ENCODE results near the gene CYLC2.

CYLC2 gene, protein sequence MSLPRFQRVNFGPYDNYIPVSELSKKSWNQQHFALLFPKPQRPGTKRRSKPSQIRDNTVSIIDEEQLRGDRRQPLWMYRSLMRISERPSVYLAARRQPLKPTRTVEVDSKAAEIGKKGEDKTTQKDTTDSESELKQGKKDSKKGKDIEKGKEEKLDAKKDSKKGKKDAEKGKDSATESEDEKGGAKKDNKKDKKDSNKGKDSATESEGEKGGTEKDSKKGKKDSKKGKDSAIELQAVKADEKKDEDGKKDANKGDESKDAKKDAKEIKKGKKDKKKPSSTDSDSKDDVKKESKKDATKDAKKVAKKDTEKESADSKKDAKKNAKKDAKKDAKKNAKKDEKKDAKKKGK

DNA sequence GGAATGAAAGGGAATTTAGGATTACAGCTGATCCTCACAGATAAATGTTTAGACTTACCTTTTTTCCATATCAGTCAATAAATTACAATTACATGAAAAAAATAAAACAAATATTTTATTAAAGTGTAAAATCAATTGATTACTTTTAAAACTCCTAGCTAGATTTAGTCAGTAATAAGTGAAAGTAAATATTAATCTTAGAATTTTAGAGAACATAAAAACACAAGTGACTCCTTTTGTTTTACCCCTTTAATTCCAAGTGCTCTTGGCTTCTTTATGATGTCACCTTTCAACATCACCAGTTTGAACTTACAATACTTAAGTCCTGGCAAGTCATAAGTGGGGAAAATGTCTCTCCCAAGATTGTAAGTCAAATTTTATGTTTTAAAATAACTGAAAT, at the start of gene CYLC2:
Gene CYLC2, plus strand, starts transcription at position 301 of the 400 bp plus-strand sequence. Its CDS starts 48 bp downstream, at position 349.
- no peaks in the 10 kb centered on the region for H3K79me2 ChIP-seq (ENCODE audit: low read length)
- no peak for DNase-seq
- no peak within 1 kb of the TSS for H3K9ac ChIP-seq (ENCODE audit: low read length)
- H3K27ac ChIP-seq (ENCODE audit: low read length), result no peak within 1 kb of the TSS
- no peaks in the 10 kb centered on the region for H3K9me3 ChIP-seq (replicated peaks; ENCODE audit: insufficient read depth, low read length)
- no peaks in the 10 kb centered on the region for H3K27me3 ChIP-seq (replicated peaks; ENCODE audit: insufficient read depth, low read length)
- H3K4me1 ChIP-seq (ENCODE audit: low read length), result no peaks in the 10 kb centered on the region
- no peaks in the 10 kb centered on the region for H3K9me2 ChIP-seq (replicated peaks; ENCODE audit: insufficient read depth, low read length)
- no peak within 1 kb of the TSS for H3K4me3 ChIP-seq (ENCODE audit: low read length)
- H2AFZ ChIP-seq (ENCODE audit: low read length), result no peak within 1 kb of the TSS
- H3K4me2 ChIP-seq (ENCODE audit: low read depth, low read length), result no peak within 1 kb of the TSS
- H4K20me1 ChIP-seq (ENCODE audit: insufficient read depth, low read length), result no peaks in the 10 kb centered on the region
- no peak for TF ChIP-seq EZH2phosphoT487 (IDR thresholded peaks at IDR 0.05; ENCODE audit: low read length)
- no peaks in the 10 kb centered on the region for H3K36me3 ChIP-seq (replicated peaks; ENCODE audit: insufficient read depth, low read length)
- H3F3A ChIP-seq (ENCODE audit: insufficient read depth, low read length), result no peaks in the 10 kb centered on the region

DNA sequence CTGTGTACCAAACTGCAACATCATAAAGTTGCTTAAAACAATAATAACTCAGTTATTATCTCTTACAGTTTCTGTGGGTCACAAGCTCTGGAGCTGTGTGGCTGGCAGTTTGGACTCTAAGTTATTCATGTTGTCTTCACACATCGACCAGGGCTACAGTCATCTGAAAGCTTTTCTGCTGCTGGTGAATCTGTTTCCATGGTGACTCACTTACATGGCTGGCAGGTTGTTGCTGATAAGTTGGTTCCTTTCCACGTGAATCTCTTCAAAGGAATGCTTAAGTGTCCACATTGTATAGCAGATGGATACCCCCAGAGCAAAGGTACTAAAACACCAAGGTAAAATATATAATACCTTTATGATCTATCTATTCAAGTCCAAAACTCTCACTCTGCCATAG, 44.8 kb upstream of the CYLC2 start:
- Histone ChIP-seq H3K27me3 (replicated peaks; ENCODE audit: insufficient read depth, low read length) (no peaks in the 10 kb centered on the region), H3K9me3 (replicated peaks; ENCODE audit: insufficient read depth, low read length) (no peaks in the 10 kb centered on the region), H3K4me2 (ENCODE audit: low read depth, low read length) (no peak overlapping the region), H3K9ac (ENCODE audit: low read length) (no peak overlapping the region), H2AFZ (ENCODE audit: low read length) (no peak overlapping the region), H3K4me3 (ENCODE audit: low read length) (no peak overlapping the region), H3K27ac (ENCODE audit: low read length) (no peak overlapping the region), H4K20me1 (ENCODE audit: insufficient read depth, low read length) (no peaks in the 10 kb centered on the region), H3K79me2 (ENCODE audit: low read length) (no peaks in the 10 kb centered on the region), H3K9me2 (replicated peaks; ENCODE audit: insufficient read depth, low read length) (no peaks in the 10 kb centered on the region), H3K36me3 (replicated peaks; ENCODE audit: insufficient read depth, low read length) (no peaks in the 10 kb centered on the region), H3F3A (ENCODE audit: insufficient read depth, low read length) (no peaks in the 10 kb centered on the region), H3K4me1 (ENCODE audit: low read length) (no peaks in the 10 kb centered on the region)
- TF ChIP-seq EZH2 (optimal IDR thresholded peaks at IDR 0.05; ENCODE audit: low read depth, low read length) (no peak), EZH2phosphoT487 (IDR thresholded peaks at IDR 0.05; ENCODE audit: low read length) (no peak)
- TF ChIP-seq, protein P1, sequence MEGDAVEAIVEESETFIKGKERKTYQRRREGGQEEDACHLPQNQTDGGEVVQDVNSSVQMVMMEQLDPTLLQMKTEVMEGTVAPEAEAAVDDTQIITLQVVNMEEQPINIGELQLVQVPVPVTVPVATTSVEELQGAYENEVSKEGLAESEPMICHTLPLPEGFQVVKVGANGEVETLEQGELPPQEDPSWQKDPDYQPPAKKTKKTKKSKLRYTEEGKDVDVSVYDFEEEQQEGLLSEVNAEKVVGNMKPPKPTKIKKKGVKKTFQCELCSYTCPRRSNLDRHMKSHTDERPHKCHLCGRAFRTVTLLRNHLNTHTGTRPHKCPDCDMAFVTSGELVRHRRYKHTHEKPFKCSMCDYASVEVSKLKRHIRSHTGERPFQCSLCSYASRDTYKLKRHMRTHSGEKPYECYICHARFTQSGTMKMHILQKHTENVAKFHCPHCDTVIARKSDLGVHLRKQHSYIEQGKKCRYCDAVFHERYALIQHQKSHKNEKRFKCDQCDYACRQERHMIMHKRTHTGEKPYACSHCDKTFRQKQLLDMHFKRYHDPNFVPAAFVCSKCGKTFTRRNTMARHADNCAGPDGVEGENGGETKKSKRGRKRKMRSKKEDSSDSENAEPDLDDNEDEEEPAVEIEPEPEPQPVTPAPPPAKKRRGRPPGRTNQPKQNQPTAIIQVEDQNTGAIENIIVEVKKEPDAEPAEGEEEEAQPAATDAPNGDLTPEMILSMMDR (IDR thresholded peaks at IDR 0.05; ENCODE audit: low read length), result no peak
- DNase-seq, result no peak

DNA sequence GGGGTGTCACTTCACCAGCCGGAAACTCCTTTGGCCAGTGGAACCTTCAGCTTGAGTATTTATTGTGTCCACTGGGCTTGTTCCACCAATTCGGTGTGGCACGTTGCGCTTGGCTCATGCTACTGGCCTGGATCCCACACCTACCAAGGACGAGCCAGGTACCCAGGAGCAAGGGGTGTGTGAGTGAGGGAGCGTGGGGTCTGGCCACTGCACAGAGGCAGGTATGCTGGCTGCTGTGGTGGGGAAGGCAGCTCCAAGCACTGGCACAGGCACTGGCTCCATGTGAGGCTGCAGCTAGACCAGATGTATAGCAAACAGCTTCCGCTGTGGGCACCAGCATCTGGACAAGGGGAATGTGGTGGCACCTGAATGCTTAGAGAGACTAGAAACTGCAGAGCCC, 28.1 kb upstream of the CYLC2 start:
- H3K4me2 ChIP-seq (ENCODE audit: low read depth, low read length), result no peak overlapping the region
- H3K36me3 ChIP-seq (replicated peaks; ENCODE audit: insufficient read depth, low read length), result no peaks in the 10 kb centered on the region
- no peaks in the 10 kb centered on the region for H3K9me2 ChIP-seq (replicated peaks; ENCODE audit: insufficient read depth, low read length)
- TF ChIP-seq EZH2phosphoT487 (IDR thresholded peaks at IDR 0.05; ENCODE audit: low read length), result no peak
- TF ChIP-seq, protein P1 (IDR thresholded peaks at IDR 0.05; ENCODE audit: low read length), result no peak
- no peak for TF ChIP-seq EZH2 (optimal IDR thresholded peaks at IDR 0.05; ENCODE audit: low read depth, low read length)
- no peaks in the 10 kb centered on the region for H3K4me1 ChIP-seq (ENCODE audit: low read length)
- no peaks in the 10 kb centered on the region for H3F3A ChIP-seq (ENCODE audit: insufficient read depth, low read length)
- H3K79me2 ChIP-seq (ENCODE audit: low read length), result no peaks in the 10 kb centered on the region
- H4K20me1 ChIP-seq (ENCODE audit: insufficient read depth, low read length), result no peaks in the 10 kb centered on the region
- H3K9ac ChIP-seq (ENCODE audit: low read length), result no peak overlapping the region
- H2AFZ ChIP-seq (ENCODE audit: low read length), result no peak overlapping the region
- no peak for DNase-seq
- H3K27me3 ChIP-seq (replicated peaks; ENCODE audit: insufficient read depth, low read length), result no peaks in the 10 kb centered on the region
- H3K9me3 ChIP-seq (replicated peaks; ENCODE audit: insufficient read depth, low read length), result no peaks in the 10 kb centered on the region
- no peak overlapping the region for H3K4me3 ChIP-seq (ENCODE audit: low read length)
- no peak overlapping the region for H3K27ac ChIP-seq (ENCODE audit: low read length)

DNA sequence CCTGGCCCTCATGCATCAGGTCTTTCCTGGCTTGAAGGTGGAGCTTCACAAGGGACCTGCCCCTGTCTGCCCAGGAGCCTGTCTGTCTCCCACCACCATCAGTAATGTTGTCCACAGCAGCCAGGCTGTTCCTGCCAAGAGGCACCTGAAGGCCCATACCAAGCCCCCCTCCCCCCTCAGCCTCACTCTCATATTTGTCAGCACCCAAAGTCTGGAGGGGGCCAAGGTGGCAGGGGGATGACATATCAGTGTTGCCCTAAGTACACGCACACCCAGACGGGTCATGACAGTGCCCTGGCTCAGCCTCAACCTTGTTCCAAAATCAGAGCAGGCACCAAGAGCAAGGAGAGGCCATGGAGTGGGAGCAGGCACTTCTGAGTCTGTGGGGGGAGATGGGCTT, 27.2 kb upstream of the CYLC2 start:
- no peak overlapping the region for H3K9ac ChIP-seq (ENCODE audit: low read length)
- no peak overlapping the region for H3K4me3 ChIP-seq (ENCODE audit: low read length)
- no peaks in the 10 kb centered on the region for H3K27me3 ChIP-seq (replicated peaks; ENCODE audit: insufficient read depth, low read length)
- H3K36me3 ChIP-seq (replicated peaks; ENCODE audit: insufficient read depth, low read length), result no peaks in the 10 kb centered on the region
- H3K27ac ChIP-seq (ENCODE audit: low read length), result no peak overlapping the region
- no peaks in the 10 kb centered on the region for H3K4me1 ChIP-seq (ENCODE audit: low read length)
- no peak for DNase-seq
- no peaks in the 10 kb centered on the region for H3K9me2 ChIP-seq (replicated peaks; ENCODE audit: insufficient read depth, low read length)
- no peaks in the 10 kb centered on the region for H3F3A ChIP-seq (ENCODE audit: insufficient read depth, low read length)
- H3K9me3 ChIP-seq (replicated peaks; ENCODE audit: insufficient read depth, low read length), result no peaks in the 10 kb centered on the region
- H3K79me2 ChIP-seq (ENCODE audit: low read length), result no peaks in the 10 kb centered on the region
- no peak overlapping the region for H2AFZ ChIP-seq (ENCODE audit: low read length)
- H3K4me2 ChIP-seq (ENCODE audit: low read depth, low read length), result no peak overlapping the region
- H4K20me1 ChIP-seq (ENCODE audit: insufficient read depth, low read length), result no peaks in the 10 kb centered on the region
- TF ChIP-seq EZH2 (optimal IDR thresholded peaks at IDR 0.05; ENCODE audit: low read depth, low read length), result no peak
- TF ChIP-seq EZH2phosphoT487 (IDR thresholded peaks at IDR 0.05; ENCODE audit: low read length), result no peak
- TF ChIP-seq, protein P1 (IDR thresholded peaks at IDR 0.05; ENCODE audit: low read length), result no peak
